NCI-H2227 (cell line): ENCODE data around the gene RNPS1.
A peak's percentile ranks its signal among the peaks of the same experiment; 100 is the strongest.

ENCODE experiments used
- DNase-seq: peaks from one replicate; lab custom pipeline; 2025; ENCODE audit not compliant: unreplicated experiment; lab: John Stamatoyannopoulos, UW

Gene RNPS1

DNA sequence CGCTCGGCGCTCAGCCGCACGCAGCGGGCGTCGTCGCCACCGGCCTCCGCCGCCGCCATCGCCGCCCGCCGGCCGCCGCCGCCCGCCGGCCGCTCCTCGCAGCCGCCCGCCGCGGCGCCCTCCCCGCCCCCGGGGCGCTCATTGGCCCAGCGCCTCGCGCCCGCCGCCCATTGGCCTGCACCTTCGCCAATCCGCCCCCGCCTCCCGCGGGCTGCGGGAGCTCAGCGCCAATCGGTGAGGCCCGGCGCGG lies 53.3 kb downstream of the RNPS1 start, which contains the start of gene PGP:
PGP (minus strand) TSS at position 122 of the 250 bp plus-strand sequence; CDS start at position 59, 63 bp downstream.
- no peak for DNase-seq

GRCh38 chr16:2213817-2214718 lies 53.9 kb downstream of the RNPS1 start:
- DNase-seq = no peak

GRCh38 chr16:2212362-2213324 lies 55.3 kb downstream of the RNPS1 start:
- DNase-seq = no peak

GRCh38 chr16:2211923-2212347 lies 56.0 kb downstream of the RNPS1 start:
- DNase-seq = no peak

DNA sequence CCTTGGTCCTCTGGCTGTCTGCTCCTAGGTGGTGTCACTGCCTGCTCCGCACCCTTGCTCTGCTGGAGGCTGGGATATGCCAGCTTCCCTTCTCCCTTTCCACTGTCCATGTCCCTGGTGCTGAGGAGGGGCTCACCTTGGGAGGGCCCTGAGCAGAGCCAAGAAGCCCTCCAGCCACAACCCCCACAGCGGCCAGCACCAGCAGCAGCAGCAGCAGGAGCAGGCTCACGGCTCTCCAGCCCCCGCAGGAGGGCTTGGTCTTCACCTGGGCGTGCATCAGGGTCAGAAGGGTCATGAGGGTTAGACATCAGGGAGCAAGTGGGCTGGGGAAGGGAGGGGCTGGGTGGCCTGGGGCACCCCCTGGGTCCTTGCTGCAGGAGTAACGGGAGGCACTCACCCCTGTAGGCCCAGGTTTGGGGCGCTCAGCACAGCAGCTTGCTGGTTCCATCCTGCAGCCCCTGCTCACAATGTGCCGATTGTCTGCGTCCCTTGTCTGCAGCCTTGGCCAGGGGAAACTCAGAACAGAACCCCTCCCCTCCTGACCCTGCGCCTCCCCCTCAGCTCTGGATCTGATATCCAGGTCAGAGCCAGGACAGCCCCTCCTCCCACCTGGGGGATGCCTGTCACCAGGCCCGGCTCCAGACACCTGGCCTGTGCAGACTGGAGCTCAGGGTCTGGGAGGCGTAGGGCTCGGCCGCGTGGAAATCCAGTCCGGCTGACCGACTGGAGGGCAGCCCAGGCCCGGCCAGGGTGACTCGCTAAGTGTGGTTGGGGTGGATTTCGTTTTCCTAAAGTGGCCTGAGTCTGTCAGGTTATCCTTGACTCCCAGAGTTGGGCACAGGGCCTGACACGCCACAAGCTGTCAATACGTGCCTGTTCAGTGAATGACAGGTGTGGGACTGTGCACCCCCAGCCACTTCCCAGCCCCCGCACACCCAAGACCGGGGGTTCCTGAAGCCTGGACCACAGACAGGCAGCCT lies 57.2 kb downstream of the RNPS1 start, which contains the start of gene BRICD5:
BRICD5 (minus strand) TSS at position 478 of the 980 bp plus-strand sequence; CDS start at position 448, 30 bp downstream.
- no peak for DNase-seq

DNA sequence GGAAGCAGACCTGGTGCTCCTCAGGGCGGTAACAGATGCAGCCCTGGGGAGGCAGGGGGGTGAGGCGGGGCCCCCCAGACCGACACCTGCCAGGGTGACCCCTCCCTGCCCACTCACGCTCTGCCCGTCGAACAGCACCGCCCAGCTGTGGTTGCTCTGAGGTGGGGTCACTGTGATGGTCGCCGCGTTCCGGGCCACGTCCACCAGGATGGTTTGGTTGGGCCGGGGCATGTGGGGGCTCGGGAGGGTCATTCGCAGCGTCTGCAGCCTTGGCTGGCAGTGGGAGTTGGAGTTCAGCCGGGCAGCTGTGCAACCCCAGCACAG lies 58.0 kb downstream of the RNPS1 start:
- DNase-seq = no peak

DNA sequence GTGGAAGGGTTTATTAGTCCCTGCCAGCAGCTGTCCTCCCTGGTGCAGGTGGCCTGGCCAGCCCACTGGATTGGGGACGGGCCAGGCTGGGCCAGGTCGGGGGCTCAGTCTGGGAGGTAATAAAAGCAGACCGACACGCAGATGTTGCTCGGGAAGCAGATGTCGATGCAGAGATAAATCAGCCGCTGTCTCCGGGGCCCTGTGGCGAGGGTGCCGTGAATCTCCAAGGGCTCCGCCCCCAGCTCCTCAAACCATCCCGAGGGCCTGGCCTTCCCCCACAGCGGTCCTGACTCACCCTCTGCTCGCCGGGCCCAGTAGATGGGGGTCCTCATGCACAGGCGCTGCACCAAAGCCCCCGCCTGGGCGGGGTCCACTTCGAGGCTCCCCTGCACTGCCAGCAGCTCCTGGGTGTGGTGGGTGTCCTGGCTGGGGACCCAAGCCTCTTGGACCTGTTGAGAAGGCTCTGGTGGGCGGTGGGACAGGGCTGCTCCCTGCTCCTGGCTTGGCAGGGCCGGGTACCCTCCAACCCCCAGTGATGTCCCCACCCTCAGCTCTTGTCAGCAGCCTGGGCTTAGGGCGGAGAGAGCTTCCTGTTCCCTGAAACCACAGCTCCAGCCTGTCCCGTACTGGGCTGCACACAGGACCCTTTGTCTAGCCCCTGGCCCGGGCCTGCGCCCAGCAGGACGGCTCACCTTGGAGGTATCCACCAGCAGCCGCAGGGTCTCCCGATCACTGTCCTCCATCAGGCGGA lies 58.5 kb downstream of the RNPS1 start:
- no peak for DNase-seq

GRCh38 chr16:2208772-2209171 lies 59.2 kb downstream of the RNPS1 start:
- DNase-seq = no peak

- DNase-seq = peak; percentile 28
Observed at GRCh38 chr16:2208308-2208707, 59.6 kb downstream of the RNPS1 start.

GRCh38 chr16:2207872-2208271 lies 60.1 kb downstream of the RNPS1 start:
- no peak for DNase-seq

GRCh38 chr16:2206780-2207433 lies 61.0 kb downstream of the RNPS1 start:
- no peak for DNase-seq

- DNase-seq = no peak
Observed at GRCh38 chr16:2206420-2206779, 61.5 kb downstream of the RNPS1 start.

DNA sequence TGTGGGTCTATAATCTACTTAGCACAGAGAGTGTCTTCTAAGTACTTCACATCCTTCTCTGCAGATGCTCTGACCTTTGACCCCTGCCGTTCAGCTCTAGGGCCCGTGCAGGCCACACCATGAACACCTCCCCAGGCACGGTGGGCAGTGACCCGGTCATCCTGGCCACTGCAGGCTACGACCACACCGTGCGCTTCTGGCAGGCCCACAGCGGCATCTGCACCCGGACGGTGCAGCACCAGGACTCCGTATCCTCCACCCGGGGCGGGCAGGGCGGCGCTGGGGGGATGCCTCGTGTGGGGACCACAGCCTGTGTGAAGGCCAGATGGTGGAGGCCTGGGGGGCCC lies 62.0 kb downstream of the RNPS1 start:
- DNase-seq = no peak

DNA sequence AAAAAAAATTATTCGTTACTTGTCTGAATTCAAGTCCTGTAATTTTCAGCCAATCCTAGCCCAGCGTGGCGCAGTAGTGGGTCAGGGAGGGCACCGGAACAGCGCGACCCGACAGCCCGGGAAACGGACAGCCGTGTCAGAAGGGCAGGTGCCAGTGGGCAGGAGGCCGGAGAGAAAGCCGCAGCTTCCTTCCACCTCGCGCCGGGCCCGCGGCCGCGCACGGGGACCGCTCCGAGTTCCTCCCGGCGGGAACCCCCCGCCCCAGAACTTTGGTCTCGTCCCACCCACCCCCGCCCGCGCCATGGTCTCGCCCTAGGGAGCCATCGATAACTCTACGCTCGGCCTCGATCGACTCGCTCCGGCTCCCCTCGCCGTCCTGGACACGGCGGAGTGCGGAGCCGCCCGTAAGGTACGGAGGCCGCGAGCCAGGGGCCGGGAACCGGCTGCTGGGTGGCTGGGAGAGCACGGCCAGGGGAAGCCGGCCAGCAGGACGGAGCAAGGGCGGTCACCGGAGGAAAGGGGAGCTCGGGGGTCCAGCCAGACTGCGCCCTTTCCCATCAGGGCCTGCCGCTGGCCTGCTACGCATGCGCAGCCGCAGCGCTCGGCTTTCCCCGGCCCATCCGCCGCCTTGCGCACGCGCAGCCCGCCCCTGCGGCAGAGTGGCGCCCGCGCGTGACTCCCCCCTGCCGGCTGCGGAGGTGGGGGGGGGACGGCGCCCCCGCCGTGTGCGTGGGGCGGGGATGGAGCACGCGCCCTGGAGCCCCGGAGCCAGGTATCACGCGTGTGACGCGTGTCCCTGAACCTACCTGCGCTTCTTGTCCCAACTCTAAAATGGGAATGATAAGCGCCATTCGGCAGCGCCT lies 62.6 kb downstream of the RNPS1 start, which contains the start of gene MLST8:
MLST8 (plus strand) TSS at position 351 of the 863 bp plus-strand sequence. CDS start 632 bp downstream, outside the sequence.
- DNase-seq = peak; percentile 92

DNA sequence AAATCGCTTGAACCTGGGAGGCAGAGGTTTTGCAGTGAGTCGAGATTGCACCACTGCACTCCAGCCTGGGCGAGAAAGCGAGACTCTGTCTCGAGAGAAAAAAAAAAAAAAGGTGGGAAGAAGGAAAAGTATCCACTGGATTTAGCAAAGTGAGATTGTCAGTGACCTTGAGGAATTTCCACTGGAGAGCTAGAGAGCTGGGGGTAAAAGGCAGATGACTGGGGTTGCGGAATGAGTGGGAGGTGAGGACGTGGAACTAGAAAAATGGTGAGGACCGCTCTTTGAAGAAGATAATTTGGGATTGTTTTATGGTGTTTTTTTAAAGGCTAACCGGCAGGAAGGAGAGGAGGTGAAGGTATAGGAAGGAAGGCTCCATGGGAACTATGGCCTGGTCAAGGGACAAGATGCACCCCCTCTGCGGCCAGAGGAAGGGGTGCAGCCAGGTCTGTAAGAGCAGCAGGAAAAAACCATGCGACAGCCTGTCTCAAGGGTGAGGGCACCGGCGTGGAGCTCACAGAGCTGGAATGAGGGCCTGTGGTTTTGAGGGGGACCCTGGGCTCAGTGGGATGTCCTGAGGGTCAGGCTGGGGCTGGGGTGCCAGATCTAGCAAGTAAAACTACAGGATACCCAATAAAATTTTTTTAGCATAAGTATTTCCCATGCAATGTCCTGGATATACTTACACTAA lies 63.4 kb downstream of the RNPS1 start:
- no peak for DNase-seq
